Central memory CD8-positive, alpha-beta T cell (primary cell): Measurements from ENCODE around the gene RASGRP3.
"Not testable (repeated sequence)": the region's sequence is repeated elsewhere in the genome, so short reads cannot be mapped to it uniquely, and the experiment has no call there.

Experiments used
- ATAC-seq: fragments of 150-1000 bp; cut with Tn5 transposase; replicated peaks from 2 replicates; pipeline ENCODE4 v1.10.0; 2022; ENCODE audit warnings: mild to moderate bottlenecking, moderate FRiP score, moderate number of reproducible peaks; ENCODE audit not compliant: poor library complexity, severe bottlenecking; ENCODE audit errors: extremely low read depth
- DNase-seq, 2 donors: peaks; one replicate each; pipeline ENCODE4 v3.0.0; 2021; ENCODE audit warnings: low spot score in 2 of 2
- H3K27ac Mint-ChIP-seq: one replicate; pipeline ENCODE4 v1.8.0; 2022; ENCODE audit warnings: low read depth, mild to moderate bottlenecking, moderate library complexity, mixed read lengths
- H3K27me3 Mint-ChIP-seq: one replicate; pipeline ENCODE4 v1.8.0; 2022; ENCODE audit warnings: mixed read lengths
- H3K36me3 Mint-ChIP-seq: one replicate; pipeline ENCODE4 v1.8.0; 2022; ENCODE audit warnings: mild to moderate bottlenecking, moderate library complexity, mixed read lengths; ENCODE audit not compliant: insufficient read depth
- H3K4me1 Mint-ChIP-seq: one replicate; pipeline ENCODE4 v1.8.0; 2022; ENCODE audit warnings: mixed read lengths
- H3K4me3 Mint-ChIP-seq: one replicate; pipeline ENCODE4 v1.8.0; 2022; ENCODE audit warnings: mild to moderate bottlenecking, moderate library complexity, mixed read lengths
- H3K9me3 Mint-ChIP-seq: one replicate; pipeline ENCODE4 v1.8.0; 2022; ENCODE audit warnings: mixed read lengths

Gene RASGRP3

GRCh38 chr2:33476131-33476792, at the start of gene RASGRP3:
RASGRP3 (plus strand) TSS chr2:33476649; CDS start chr2:33515137, 38,488 bp downstream.
- peak; percentile 46 to 71 for DNase-seq
- no peaks in the 10 kb centered on the region for H3K9me3 Mint-ChIP-seq
- H3K4me3 Mint-ChIP-seq, result peak within 1 kb of the TSS; percentile 97
- peaks cover 29% of the 10 kb centered on the region for H3K4me1 Mint-ChIP-seq
- peaks cover 15% of the 10 kb centered on the region for H3K36me3 Mint-ChIP-seq
- peak within 1 kb of the TSS; percentile 99 for H3K27ac Mint-ChIP-seq
- H3K27me3 Mint-ChIP-seq, result no peaks in the 10 kb centered on the region
- peak; percentile 77 for ATAC-seq

GRCh38 chr2:33426666-33427231, 49.7 kb upstream of the RASGRP3 start:
- Mint-ChIP-seq H3K9me3 (no peaks in the 10 kb centered on the region), H3K4me1 (no peaks in the 10 kb centered on the region), H3K27ac (no peak overlapping the region), H3K4me3 (no peak overlapping the region), H3K27me3 (peaks cover 12% of the 10 kb centered on the region), H3K36me3 (no peaks in the 10 kb centered on the region)
- ATAC-seq (no peak), DNase-seq (no peak)

GRCh38 chr2:33430077-33430476, 46.4 kb upstream of the RASGRP3 start:
- DNase-seq (no peak), ATAC-seq (no peak)
- Mint-ChIP-seq H3K9me3 (no peaks in the 10 kb centered on the region), H3K4me1 (no peaks in the 10 kb centered on the region), H3K27me3 (peaks cover 29% of the 10 kb centered on the region), H3K4me3 (no peak overlapping the region), H3K36me3 (no peaks in the 10 kb centered on the region), H3K27ac (no peak overlapping the region)

GRCh38 chr2:33430856-33431255, 45.6 kb upstream of the RASGRP3 start:
- H3K27me3 Mint-ChIP-seq, result peaks cover 31% of the 10 kb centered on the region
- H3K4me3 Mint-ChIP-seq, result no peak overlapping the region
- no peaks in the 10 kb centered on the region for H3K9me3 Mint-ChIP-seq
- DNase-seq (no peak), ATAC-seq (no peak)
- no peak overlapping the region for H3K27ac Mint-ChIP-seq
- no peaks in the 10 kb centered on the region for H3K36me3 Mint-ChIP-seq
- no peaks in the 10 kb centered on the region for H3K4me1 Mint-ChIP-seq

DNA sequence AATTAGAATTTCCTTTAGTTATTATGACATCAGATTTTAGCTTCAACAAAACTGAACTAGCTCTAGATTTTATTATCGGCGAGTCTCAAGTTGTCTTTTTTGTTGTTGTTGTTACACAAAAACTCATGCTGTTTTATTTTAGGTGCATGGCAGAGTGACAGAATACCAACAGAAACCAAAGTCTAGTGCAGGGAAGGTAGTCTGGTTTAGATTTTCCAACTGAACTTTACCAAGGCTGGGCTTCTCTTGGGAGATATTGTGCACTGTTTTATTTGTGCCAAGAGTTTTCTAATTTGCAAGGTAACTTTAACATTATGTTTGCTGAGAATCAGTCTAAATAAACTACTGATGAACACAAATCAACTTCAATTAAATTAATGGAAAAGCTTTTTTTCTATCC, 43.6 kb upstream of the RASGRP3 start:
- Mint-ChIP-seq H3K27me3 (peaks cover 39% of the 10 kb centered on the region), H3K27ac (no peak overlapping the region), H3K4me3 (no peak overlapping the region), H3K36me3 (no peaks in the 10 kb centered on the region), H3K4me1 (no peaks in the 10 kb centered on the region), H3K9me3 (no peaks in the 10 kb centered on the region)
- DNase-seq (no peak), ATAC-seq (no peak)

GRCh38 chr2:33433279-33434235, 42.9 kb upstream of the RASGRP3 start:
- Mint-ChIP-seq H3K36me3 (no peaks in the 10 kb centered on the region), H3K9me3 (no peaks in the 10 kb centered on the region), H3K27me3 (peaks cover 41% of the 10 kb centered on the region), H3K4me1 (no peaks in the 10 kb centered on the region), H3K27ac (no peak overlapping the region), H3K4me3 (no peak overlapping the region)
- ATAC-seq, result no peak
- no peak for DNase-seq

GRCh38 chr2:33435518-33435917, 40.9 kb upstream of the RASGRP3 start:
- H3K27ac Mint-ChIP-seq, result no peak overlapping the region
- peaks cover 53% of the 10 kb centered on the region for H3K27me3 Mint-ChIP-seq
- DNase-seq, result no peak
- H3K9me3 Mint-ChIP-seq, result no peaks in the 10 kb centered on the region
- ATAC-seq, result no peak
- H3K4me3 Mint-ChIP-seq, result no peak overlapping the region
- no peaks in the 10 kb centered on the region for H3K4me1 Mint-ChIP-seq
- H3K36me3 Mint-ChIP-seq, result no peaks in the 10 kb centered on the region

DNA sequence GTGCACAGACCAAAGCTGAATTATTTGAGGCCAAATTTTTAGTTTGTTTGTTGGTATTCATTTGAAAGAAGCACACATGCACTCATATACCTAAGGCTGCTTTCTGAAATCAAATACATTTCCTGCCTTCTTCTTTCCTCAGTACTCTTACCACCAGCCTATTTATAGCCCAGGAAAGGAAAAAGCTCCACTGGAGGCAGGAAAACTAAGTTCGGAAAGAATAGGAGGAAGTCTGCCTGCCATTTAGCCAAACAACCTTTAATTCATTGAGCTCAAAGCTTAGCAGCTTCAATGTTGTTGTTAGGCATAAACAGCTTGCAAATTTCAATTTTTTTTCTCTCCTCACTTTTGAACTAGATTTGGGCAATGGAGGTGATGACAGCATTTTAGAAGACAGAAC, 40.4 kb upstream of the RASGRP3 start:
- no peak overlapping the region for H3K27ac Mint-ChIP-seq
- no peak overlapping the region for H3K4me3 Mint-ChIP-seq
- H3K4me1 Mint-ChIP-seq, result no peaks in the 10 kb centered on the region
- H3K9me3 Mint-ChIP-seq, result no peaks in the 10 kb centered on the region
- H3K27me3 Mint-ChIP-seq, result peaks cover 47% of the 10 kb centered on the region
- DNase-seq (no peak), ATAC-seq (no peak)
- no peaks in the 10 kb centered on the region for H3K36me3 Mint-ChIP-seq

DNA sequence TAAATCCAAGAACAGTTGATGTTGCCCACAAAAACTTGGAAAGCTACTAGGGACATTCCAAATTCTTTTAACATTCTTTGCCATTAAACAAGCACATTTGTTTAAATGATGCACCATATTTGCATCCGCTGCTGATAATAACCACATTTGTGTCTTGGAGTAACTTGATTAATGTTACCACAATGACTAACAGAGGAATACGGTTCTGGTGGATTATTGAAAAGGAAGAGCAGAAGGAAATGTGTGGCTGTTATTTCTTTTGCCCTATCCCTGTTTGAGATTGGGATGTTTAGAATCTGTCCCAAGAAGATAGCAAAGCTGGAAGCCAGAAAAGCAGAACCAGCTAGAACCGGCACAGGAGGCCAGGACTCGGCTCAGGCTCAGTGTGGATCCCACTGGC, 39.2 kb upstream of the RASGRP3 start:
- no peak for DNase-seq
- H3K4me1 Mint-ChIP-seq, result no peaks in the 10 kb centered on the region
- no peak overlapping the region for H3K27ac Mint-ChIP-seq
- H3K36me3 Mint-ChIP-seq, result no peaks in the 10 kb centered on the region
- no peak overlapping the region for H3K4me3 Mint-ChIP-seq
- no peaks in the 10 kb centered on the region for H3K9me3 Mint-ChIP-seq
- no peak for ATAC-seq
- H3K27me3 Mint-ChIP-seq, result peaks cover 38% of the 10 kb centered on the region

DNA sequence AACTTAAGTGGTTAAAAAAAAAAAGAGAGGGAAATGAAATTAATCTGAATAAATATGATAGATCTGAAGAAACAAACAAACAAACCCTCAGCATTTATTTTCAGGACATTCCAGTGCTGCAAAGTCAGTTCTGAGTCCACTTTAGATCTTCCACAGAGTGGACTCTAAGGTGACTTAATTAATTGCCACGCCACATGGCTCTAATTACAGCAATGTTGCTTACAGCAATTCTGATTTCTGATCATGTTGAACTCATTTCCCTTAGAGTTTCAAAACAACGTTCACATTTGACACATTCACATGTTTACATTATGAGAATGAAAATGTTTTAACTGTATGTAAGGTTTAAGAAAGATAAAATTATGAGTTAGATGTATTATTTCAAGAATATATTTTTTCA, 38.6 kb upstream of the RASGRP3 start:
- no peak for DNase-seq
- H3K9me3 Mint-ChIP-seq, result no peaks in the 10 kb centered on the region
- H3K36me3 Mint-ChIP-seq, result no peaks in the 10 kb centered on the region
- no peak overlapping the region for H3K4me3 Mint-ChIP-seq
- no peaks in the 10 kb centered on the region for H3K4me1 Mint-ChIP-seq
- no peak for ATAC-seq
- H3K27me3 Mint-ChIP-seq, result peaks cover 38% of the 10 kb centered on the region
- no peak overlapping the region for H3K27ac Mint-ChIP-seq

GRCh38 chr2:33441235-33441810, 35.1 kb upstream of the RASGRP3 start:
- H3K36me3 Mint-ChIP-seq, result no peaks in the 10 kb centered on the region
- H3K9me3 Mint-ChIP-seq, result no peaks in the 10 kb centered on the region
- no peak for ATAC-seq
- H3K27me3 Mint-ChIP-seq, result peaks cover 21% of the 10 kb centered on the region
- H3K4me1 Mint-ChIP-seq, result no peaks in the 10 kb centered on the region
- no peak overlapping the region for H3K27ac Mint-ChIP-seq
- H3K4me3 Mint-ChIP-seq, result no peak overlapping the region
- no peak for DNase-seq

DNA sequence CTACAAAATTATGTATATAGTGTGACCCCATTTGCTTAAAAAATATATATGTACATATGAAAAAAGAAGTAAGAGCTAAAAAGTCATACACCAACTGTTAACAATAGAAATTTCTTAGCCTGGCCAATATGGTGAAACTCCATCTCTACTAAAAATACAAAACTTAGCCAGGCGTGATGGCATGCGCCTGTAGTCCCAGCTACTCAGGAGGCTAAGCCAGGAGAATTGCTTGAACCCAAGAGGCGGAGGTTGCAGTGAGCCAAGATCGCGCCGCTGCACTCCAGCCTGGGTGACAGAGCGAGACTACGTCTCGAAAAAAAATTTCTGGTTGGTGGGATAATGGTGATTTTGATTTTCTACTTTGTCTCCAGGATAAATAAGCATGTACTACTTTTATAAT, 34.4 kb upstream of the RASGRP3 start:
- not testable (repeated sequence) for H3K36me3 Mint-ChIP-seq, ATAC-seq, H3K4me3 Mint-ChIP-seq, H3K4me1 Mint-ChIP-seq, H3K9me3 Mint-ChIP-seq, H3K27ac Mint-ChIP-seq, DNase-seq
- H3K27me3 Mint-ChIP-seq, result peaks cover 21% of the 10 kb centered on the region
